Measurements from ENCODE around the gene ZNF813.
"Not testable (repeated sequence)": the region's sequence is repeated elsewhere in the genome, so short reads cannot be mapped to it uniquely, and the experiment has no call there.

ZNF813 gene

DNA sequence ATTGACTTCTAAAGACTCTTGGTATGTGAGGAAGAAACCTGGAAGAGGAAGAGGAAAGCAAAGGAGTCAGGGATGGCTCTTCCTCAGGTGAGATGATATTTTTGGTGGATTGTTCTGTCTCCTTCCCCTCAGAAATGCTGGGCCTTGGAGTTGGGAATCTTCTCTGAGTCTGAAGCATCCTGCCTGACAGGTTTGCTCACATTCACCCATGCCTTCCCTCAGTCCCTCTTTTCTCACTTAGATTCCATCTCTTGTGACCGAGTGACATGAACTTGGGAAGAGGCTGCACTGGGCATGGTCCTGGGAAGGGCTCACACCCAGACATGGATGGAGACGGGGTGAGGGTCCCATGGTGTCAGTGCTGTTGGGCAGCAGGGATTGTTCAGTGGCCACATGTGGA is 16.2 kb downstream of the ZNF813 start:
- not testable (repeated sequence) for DNase-seq (ENCODE audit: low read depth)

DNA sequence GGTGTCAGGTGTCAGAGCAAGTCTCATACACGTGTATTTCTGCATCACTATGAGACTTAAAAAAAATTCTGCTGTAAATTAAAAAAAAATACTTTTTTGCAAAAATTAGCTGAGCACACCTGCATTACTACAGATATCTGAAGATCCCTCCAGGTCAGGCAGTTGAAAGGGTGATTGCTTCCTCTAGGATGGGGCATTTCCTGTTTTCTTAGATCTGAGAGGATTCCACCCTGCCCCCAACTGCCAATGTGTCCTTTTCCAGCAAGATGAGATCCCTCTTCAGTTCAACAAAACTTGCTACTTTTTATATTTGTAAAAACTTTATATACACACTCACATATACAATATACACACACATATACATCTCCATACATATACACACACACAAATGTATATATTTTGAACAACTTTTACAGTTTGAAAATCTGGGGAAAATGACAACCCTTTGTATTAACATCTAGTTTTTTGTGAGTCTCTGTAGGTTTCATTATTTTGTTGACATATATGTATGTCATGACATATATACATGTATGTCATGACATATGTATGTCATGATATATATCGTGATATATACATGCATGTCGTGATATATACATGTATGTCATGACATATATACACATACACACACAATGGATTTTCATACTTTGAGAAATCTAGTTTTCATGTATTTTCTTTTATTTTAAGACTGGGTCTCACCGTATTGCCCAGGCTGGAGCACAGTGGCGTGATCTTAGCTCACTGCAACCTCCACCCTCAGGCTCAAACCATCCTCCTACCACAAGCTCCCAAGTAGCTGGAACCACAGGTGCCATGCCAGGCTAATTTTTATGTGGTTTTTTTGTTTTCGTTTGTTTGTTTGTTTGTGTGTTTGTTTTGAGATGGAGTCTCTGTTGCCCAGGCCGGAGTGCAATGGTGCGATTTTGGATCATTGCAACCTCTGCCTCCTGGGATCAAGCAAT is 17.8 kb downstream of the ZNF813 start:
- DNase-seq (ENCODE audit: low read depth) = no peak

DNA sequence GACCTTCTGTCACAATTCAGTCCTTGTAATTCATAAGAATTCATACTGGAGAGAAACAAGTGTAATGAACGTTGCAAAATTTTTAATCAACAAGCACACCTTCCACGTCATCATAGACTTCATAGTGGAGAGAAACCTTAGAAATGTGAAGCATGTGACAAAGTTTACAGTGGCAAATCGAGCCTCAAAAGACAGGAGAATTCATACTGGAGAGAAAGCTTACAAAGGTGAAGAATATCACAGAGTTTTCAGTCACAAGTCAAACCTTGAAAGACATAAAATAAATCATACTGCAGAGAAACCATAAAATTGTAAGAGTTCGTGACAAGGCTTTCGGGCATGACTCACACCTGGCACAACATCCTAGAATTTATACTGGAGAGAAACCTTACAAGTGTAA is 24.6 kb downstream of the ZNF813 start:
- DNase-seq (ENCODE audit: low read depth) = no peak

DNA sequence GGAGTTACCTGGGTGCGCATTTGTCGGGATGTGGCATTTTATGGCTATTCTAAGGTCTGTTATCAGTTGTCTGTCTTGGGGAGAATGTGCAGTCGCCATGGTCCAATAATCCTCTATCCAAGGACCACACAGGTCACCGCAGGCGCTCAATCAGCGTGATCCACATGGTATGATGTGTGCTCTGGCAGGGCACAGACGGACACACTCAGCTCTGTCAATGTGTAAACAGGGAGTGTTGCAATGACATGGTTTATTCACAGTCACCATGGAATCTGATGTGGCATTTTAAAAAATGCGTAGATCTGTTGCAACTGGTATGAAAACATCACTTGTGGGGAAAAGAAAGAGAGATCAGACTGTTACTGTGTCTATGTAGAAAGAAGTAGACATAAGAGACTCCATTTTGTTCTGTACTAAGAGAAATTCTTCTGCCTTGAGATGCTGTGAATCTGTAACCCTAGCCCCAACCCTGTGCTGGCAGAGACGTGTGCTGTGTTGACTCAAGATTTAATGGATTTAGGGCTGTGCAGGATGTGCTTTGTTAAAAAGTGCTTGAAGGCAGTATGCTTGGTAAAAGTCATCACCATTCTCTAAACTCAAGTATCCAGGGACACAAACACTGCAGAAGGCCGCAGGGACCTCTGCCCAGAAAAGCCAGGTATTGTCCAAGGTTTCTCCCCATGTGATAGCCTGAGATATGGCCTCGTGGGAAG is 29.9 kb downstream of the ZNF813 start:
- not testable (repeated sequence) for DNase-seq (ENCODE audit: low read depth)

DNA sequence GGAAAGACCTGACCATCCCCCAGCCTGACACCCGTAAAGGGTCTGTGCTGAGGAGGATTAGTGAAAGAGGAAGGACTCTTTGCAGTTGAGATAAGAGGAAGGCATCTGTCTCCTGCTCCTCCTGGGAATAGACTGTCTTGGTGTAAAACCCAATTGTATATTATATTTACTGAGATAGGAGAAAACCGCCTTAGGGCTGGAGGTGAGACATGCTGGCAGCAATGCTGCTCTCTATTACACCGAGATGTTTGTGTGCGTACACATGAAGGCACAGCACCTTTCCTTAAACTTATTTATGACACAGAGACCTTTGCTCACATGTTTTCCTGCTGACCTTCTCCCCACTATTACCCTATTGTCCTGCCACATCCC is 30.5 kb downstream of the ZNF813 start:
- DNase-seq (ENCODE audit: low read depth) = not testable (repeated sequence)

DNA sequence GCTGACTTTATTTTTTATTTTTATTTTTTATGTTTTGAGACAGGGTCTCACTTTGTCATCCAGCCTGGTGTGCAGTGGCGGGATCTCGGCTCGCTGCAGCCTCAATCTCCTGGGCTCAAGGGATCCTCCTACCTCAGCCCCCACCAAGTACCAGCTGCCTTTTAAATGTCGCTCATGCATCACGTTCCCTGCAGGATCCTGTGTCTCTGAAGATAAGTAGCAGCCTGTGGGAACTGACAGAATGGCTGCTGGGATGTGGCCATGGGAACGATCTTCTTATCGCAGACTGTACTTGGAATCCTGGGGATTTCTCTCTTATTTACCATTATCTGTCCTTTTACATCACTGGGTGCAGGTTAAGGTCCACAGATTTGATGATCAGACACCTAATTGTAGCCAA is 35.6 kb downstream of the ZNF813 start:
- DNase-seq (ENCODE audit: low read depth) = not testable (repeated sequence)

DNA sequence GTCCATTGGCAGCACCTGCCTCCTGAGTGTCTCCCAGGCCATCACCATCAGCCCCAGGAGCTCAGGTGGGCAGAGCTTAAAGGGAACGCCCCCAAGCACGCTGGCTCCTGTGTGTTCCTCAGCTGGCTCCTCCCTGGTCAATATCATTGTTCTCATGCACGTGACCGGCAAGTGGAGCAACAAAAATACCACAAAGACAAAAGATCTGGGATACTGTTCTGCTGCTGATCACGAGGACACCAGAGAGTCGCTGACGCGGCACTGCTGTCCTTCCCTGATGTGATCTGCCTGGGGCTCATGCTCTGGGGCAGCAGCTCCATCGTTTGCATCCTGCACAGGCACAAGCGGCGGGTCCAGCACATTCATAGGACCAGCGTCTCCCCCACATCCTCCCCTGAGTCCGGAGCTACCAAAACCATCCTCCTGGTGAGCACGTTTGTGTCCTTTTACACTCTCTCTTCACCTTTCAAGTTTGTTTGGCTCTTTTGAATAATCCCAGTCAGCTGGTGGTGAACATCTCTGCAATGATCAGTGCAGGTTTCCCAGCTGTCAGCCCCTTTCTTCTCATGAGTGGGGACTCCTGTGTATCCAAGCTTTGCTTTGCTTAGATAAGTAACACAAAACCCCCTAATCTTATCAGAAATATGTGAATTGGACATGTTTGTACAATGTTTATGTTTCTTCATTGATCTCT is 36.3 kb downstream of the ZNF813 start:
- DNase-seq (ENCODE audit: low read depth) = not testable (repeated sequence)

DNA sequence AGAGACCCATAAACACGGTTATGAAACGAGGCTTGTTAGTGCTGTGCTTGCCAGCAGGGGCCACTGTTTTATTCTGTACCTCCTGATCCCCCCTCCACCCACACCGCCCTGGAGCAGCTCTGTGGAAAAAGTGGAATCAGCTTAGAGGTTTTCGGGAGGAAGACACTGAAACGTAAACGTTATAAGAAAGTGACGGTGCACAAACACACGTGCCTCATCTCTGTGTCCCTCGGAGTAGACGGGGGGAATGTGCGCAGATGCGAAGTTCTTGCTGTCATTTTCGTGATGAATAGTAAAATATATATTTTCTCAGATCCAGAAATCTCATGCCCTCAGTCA is 36.8 kb downstream of the ZNF813 start:
- peak; percentile 2 for DNase-seq (ENCODE audit: low read depth)

DNA sequence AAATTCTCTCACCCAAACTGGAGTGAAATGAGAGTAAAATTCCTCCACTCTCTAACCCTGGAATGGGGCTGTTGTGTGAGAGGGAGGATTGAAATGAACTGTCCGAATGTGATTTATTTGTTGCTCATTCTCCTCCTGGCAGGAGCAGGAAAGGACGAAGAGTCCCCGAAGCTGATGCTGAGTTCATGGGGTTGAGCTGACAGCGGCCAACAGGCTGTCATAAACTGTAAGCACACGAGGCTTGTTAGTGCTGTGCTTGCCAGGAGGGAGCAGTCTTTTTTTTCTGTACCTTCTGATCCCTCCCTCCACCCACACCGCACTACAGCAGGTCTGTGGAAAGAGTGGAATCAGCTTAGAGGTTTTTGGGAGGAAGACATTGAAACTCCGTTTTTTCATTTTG is 37.4 kb downstream of the ZNF813 start:
- no peak for DNase-seq (ENCODE audit: low read depth)

DNA sequence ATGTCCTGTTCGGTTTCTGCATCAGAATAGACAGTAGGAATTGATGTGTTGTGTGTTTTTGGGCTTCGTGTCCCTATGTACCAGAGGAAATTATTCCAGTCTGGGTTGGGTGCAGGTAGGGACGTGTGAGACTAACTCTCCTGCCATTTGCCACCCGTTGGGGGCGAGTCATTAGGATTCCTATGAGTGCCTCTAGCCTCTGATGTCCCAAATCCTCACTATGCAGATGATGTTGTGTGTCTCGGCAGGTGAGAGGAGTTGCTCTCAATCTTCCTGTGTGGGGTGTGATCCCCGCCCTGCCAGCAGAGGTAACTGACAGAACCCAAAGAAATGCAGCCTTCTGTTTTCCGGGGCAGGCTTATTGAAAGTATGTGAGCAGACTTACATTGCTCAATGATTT is 39.2 kb downstream of the ZNF813 start:
- no peak for DNase-seq (ENCODE audit: low read depth)

DNA sequence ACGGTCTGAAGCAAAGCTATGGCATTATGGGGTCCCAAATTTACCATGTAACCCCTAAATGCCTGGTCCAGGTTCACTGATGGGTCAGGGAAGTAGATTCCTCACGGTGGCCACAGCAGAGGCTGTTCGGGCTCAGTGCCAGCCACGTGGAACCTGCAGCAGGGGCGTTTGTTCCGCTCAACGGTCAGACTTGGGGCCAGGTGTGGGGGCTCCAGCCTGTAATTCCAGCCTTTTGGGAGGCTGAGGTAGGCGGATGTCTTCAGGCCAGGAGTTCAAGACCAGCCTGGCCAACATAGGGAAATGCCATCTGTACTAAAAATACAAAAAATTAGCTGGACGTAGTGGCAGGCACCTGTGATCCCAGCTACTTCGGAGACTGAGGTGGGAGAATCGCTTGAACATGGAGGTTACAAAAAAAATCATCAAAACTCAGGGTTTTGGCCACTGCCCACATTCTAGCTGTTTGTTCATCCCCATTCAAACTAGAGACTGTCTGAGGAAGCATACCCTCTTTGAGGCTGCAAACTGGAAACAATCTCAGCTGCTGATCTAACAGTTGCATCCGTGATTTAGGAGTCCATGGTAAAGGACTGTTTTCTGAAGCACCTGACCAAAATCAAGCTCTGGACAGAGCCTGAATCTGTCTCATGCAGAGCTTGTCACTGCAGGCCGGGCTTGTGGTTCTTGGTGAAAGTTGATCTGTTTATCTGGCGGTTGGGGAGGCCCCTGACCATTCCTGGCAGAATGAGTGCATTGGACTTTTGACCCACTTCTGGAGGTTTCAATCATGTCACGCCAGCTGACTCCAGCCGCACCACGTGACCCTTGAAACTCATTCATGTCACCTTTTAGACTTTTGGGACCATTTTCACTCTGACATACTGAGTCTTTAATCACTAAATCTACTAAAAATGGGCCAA is 40.2 kb downstream of the ZNF813 start:
- no peak for DNase-seq (ENCODE audit: low read depth)

DNA sequence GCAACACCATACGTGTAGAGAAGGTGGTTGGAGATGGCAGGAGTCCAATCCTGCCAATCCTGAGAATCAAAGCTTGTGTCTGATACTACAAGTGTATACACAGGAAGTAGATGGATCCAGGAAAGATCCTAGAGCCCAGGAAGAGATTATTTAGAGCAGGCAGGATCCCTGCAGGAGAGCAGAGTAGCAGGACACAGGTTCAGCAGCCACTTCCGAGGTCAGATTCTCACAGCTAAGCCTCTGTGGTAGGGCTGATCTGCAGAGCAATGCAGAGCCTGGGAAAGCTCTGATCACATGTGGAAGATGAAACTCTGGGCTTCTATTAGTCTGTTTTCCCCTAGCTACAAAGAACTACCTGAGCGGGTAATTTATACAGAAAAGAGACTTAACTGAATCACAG is 41.9 kb downstream of the ZNF813 start:
- DNase-seq (ENCODE audit: low read depth) = no peak

DNA sequence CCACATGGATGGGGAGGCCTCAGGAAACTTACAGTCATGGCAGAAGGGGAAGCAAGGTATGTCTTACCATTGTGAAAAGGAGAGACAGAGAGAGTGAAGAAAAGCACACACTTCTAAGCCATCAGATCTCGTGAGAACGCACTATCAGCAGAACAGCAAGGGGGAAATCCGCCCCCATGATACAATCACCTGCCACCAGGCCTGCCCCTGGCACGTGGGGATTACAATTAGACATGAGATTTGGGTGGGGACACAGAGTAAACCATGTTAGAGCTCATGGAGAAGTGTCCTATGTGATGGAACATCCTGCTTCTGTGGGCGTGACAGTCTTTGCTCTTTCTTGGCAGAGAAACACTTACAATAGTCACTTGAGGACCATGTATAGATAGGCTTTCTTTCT is 42.3 kb downstream of the ZNF813 start:
- no peak for DNase-seq (ENCODE audit: low read depth)

DNA sequence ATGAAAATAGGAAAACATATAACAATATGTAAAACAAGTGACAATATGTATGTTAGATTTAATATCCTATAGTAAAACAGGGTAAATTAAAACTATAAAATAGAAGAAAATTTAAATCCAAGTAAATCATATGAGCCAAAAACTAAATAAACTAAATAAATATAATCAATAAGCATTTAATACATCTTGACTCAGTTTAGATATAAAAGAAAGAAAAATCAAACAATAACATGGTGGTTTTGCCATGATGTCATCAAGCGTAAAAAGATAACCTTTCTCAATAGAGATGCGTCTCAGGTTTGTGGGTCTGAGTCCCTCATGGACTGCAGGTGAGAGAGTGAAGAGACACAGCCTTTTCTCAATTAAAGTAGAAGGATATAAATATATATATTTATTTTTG is 43.8 kb downstream of the ZNF813 start:
- DNase-seq (ENCODE audit: low read depth) = no peak

DNA sequence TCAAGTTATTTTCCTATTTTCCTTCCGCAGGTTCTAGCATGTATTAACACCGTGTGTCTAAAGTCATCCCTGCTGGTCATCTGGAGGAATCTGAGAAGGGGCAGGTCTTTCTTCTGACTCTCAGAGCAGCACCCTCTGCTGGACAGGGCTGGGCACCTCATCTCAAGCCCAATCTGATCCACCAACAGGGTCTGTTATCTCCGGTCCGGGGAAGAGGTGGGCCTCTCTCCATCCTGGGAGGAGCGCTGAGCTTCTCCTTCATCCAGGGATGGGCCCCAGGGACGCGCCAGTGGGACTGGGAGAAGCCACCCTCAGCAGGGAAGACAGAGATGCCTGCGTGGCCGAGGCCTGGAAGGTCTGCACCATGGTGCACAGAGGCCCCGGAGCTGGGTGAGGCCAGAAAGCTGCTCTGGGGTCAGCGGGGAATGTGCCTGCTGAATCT is 44.4 kb downstream of the ZNF813 start:
- peak; percentile 67 for DNase-seq (ENCODE audit: low read depth)

DNA sequence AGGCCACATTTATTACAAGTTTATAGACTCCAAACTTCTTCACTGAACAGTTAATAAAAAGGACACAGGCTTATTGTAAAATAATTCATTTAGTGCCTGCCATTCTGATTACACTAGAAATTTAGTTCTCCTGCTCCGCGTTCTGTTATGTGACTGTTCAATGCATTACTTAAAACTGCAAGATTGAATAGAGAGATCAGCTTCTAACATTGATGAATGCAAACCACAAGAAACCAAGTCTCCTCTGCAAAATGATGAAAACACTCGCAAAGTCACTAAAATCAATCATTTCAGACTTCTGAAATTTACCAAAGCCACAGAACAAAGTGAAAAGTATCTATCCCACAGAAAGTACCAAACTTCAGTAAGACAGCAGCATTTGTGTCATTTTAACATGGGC is 47.5 kb downstream of the ZNF813 start:
- DNase-seq (ENCODE audit: low read depth) = not testable (repeated sequence)

DNA sequence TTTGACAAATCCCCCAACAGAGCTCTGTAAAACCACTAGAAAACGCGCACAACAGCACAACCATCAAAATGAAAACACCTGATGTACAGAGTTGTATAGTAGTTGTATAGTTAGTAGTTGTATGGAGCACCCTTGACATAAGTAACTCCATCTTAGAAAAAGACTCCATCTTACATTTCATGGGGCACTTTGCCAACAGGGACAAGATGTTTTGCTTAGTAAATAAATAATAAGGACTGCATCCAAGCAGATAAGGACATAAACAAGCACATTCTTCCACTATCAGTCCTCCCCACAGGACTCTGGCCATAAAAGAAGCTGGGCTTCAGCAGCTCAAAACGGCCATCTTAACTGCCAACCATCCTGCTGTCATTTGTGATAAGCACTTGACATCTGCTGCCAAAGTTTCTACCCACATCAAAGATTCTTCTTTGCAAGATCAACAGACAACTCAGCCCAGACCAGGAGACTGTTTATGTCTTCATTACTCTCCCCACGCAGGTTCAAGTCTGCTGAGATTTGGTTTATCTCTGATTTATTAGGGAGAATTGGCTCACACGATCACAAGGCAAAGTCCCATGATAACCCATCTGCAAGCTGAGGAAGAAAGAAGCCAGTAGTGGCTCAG is 49.7 kb downstream of the ZNF813 start:
- DNase-seq (ENCODE audit: low read depth) = no peak

DNA sequence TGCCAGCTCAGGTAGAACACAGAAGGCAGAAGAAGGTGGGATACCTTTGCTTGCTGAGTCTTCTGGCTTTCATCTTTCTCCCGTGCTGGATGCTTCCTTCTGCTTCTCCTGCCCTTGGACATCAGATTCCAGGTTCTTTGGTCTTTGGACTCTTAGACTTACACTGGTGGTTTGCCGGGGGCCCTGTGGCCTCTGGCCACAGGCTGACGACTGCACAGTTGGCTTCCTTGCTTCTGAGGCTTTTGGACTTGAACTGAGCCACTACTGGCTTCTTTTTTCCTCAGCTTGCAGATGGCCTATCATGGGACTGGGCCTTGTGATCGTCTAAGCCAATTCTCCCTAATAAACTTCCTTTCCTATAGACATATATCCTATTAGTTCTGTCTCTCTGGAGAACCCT is 50.6 kb downstream of the ZNF813 start:
- no peak for DNase-seq (ENCODE audit: low read depth)

DNA sequence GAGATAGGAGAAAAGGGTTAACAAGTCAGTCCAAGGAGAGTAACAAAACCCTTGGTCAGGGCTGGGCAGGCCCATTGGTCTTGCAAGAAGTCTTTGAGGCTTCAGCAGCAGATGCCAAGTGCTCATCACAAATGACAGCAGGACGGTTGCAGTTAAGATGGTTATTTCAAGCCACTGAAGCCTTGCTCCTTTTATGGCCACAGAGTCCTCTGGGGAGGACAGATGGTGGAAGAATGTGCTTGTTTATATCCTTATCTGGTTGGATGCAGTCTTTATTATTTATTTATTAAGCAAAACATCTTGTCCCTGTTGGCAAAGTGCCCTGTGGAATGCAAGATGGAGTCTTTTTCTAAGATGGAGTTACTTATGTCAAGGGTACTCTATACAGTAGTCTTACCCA is 51.2 kb downstream of the ZNF813 start:
- no peak for DNase-seq (ENCODE audit: low read depth)

DNA sequence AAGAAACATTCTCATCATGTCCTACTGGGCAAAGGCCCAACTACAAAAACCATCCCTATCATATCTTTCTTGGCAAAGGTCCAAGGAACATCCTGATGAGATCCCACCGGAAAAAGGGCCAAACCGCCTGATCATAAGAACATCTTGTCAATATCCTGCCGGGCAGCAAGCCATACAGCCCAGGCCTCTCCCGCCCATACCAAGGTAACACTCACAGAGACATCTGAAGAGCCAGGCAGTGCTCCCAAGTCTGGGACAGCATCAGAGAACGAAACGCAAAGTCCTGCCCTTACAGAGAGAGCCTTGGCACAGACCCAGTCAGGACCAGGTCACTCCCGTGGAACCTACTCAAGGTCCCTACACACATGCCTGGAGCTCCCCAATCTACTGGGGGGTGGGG is 51.9 kb downstream of the ZNF813 start:
- DNase-seq (ENCODE audit: low read depth) = no peak

DNA sequence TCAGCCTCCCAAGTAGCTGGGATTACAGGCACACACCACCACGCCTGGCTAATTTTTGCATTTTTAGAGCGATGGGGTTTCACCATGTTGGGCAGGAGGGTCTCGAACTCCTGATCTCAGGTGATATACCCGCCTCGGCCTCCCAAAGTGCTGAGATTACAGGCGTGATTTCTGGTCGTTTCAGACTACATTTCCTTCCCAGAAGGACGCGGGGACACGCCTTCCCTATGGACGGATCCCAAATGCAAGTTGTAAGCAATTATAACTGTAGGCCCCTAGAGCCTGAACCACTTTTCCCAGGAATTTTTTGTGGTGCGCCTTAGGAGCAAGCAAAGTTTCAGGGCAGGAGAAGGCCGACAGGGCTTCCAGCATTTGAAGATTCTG is 52.6 kb downstream of the ZNF813 start:
- no peak for DNase-seq (ENCODE audit: low read depth)
